H9 (cell line): ENCODE data around the gene PHLDA3. TPM values are rescaled to one million over a fixed set of nuclear protein-coding genes. Genes with fewer than 3 reads are reported as not detected.

ENCODE experiments used
- DNase-seq: peaks from one replicate; pipeline ENCODE4 v3.0.0-alpha.2; 2017
- H2AFZ ChIP-seq: one replicate; pipeline ENCODE4 v1.6.1; 2013; ENCODE audit warnings: mild to moderate bottlenecking, low read length, control low read depth, moderate library complexity
- H2AK5ac ChIP-seq: 2 replicates; pipeline ENCODE4 v1.6.1; 2013; ENCODE audit warnings: low read length, control low read depth, mixed read lengths; ENCODE audit not compliant: insufficient read length
- H2BK120ac ChIP-seq: one replicate; pipeline ENCODE4 v1.6.1; 2013; ENCODE audit warnings: low read depth, mild to moderate bottlenecking, low read length, control low read depth, inconsistent platforms; ENCODE audit not compliant: poor library complexity, severe bottlenecking
- H2BK12ac ChIP-seq: 2 replicates; pipeline ENCODE4 v1.6.1; 2013; ENCODE audit warnings: low read length, control low read depth, mixed read lengths, low read depth; ENCODE audit not compliant: insufficient read length
- H2BK15ac ChIP-seq: 2 replicates; pipeline ENCODE4 v1.6.1; 2013; ENCODE audit warnings: low read depth, low read length, control low read depth
- H2BK20ac ChIP-seq: one replicate; pipeline ENCODE4 v1.6.1; 2013; ENCODE audit warnings: low read depth, mild to moderate bottlenecking, low read length, control low read depth, inconsistent platforms; ENCODE audit not compliant: poor library complexity, severe bottlenecking
- H2BK5ac ChIP-seq: 2 replicates; pipeline ENCODE4 v1.6.1; 2013; ENCODE audit warnings: low read length, control low read depth, mixed read lengths; ENCODE audit not compliant: insufficient read length
- H3K14ac ChIP-seq: 2 replicates; pipeline ENCODE4 v1.6.1; 2013; ENCODE audit warnings: low read length, control low read depth; ENCODE audit not compliant: insufficient read depth
- H3K18ac ChIP-seq: 2 replicates; pipeline ENCODE4 v1.6.1; 2013; ENCODE audit warnings: low read depth, mild to moderate bottlenecking, mixed read lengths, low read length, control low read depth; ENCODE audit not compliant: insufficient read length
- H3K23ac ChIP-seq: 2 replicates; pipeline ENCODE4 v1.6.1; 2013; ENCODE audit warnings: low read length, control low read depth, mixed read lengths, low read depth; ENCODE audit not compliant: insufficient read length
- H3K23me2 ChIP-seq: 2 replicates; pipeline ENCODE4 v1.6.1; 2013; ENCODE audit warnings: low read depth, mild to moderate bottlenecking, mixed read lengths, low read length, control low read depth; ENCODE audit not compliant: insufficient read length, poor library complexity, severe bottlenecking
- H3K27ac ChIP-seq: 2 replicates; pipeline ENCODE4 v1.5.1; 2013; ENCODE audit warnings: low read length, control low read depth, mixed read lengths, low read depth; ENCODE audit not compliant: insufficient read length
- H3K27me3 ChIP-seq: 2 replicates; pipeline ENCODE4 v1.6.1; 2013; ENCODE audit warnings: low read length, control low read depth, inconsistent platforms; ENCODE audit not compliant: insufficient read depth
- H3K4ac ChIP-seq: 2 replicates; pipeline ENCODE4 v1.6.1; 2013; ENCODE audit warnings: low read depth, mild to moderate bottlenecking, control low read depth, inconsistent platforms, low read length, moderate library complexity
- H3K4me1 ChIP-seq: 2 replicates; pipeline ENCODE4 v1.6.1; 2013; ENCODE audit warnings: low read length, control low read depth, inconsistent platforms; ENCODE audit not compliant: insufficient read depth
- H3K4me2 ChIP-seq: 2 replicates; pipeline ENCODE4 v1.6.1; 2013; ENCODE audit warnings: low read length, control low read depth, mixed read lengths; ENCODE audit not compliant: insufficient read length, insufficient read depth
- H3K56ac ChIP-seq: 2 replicates; pipeline ENCODE4 v1.6.1; 2013; ENCODE audit warnings: low read depth, mild to moderate bottlenecking, mixed read lengths, low read length, control low read depth; ENCODE audit not compliant: insufficient read length
- H3K79me1 ChIP-seq: 2 replicates; pipeline ENCODE4 v1.6.1; 2013; ENCODE audit warnings: low read depth, mild to moderate bottlenecking, moderate library complexity, low read length, control low read depth, inconsistent platforms; ENCODE audit not compliant: insufficient read depth, poor library complexity, severe bottlenecking
- H3K79me2 ChIP-seq: 2 replicates; pipeline ENCODE4 v1.6.1; 2013; ENCODE audit warnings: low read length, control low read depth, inconsistent platforms; ENCODE audit not compliant: insufficient read depth
- H3K9ac ChIP-seq: 2 replicates; pipeline ENCODE4 v1.6.1; 2013; ENCODE audit warnings: low read length, control low read depth, mixed read lengths; ENCODE audit not compliant: insufficient read length; ENCODE audit errors: extremely low read depth
- H3K9me3 ChIP-seq: one replicate; pipeline ENCODE4 v1.6.1; 2013; ENCODE audit warnings: low read depth, low read length, inconsistent platforms; ENCODE audit not compliant: control insufficient read depth
- H3T11ph ChIP-seq: one replicate; pipeline ENCODE4 v1.6.1; 2013; ENCODE audit warnings: mild to moderate bottlenecking, low read length, control low read depth, inconsistent platforms
- H4K20me1 ChIP-seq: one replicate; pipeline ENCODE4 v1.6.1; 2013; ENCODE audit not compliant: control insufficient read depth, insufficient read length, insufficient read depth
- H4K5ac ChIP-seq: 2 replicates; pipeline ENCODE4 v1.6.1; 2013; ENCODE audit warnings: low read depth, mild to moderate bottlenecking, mixed read lengths, low read length, control low read depth; ENCODE audit not compliant: insufficient read length
- H4K8ac ChIP-seq: replicated peaks from 2 replicates; pipeline ENCODE4 v1.6.1; 2013; ENCODE audit warnings: low read length, control low read depth, mixed read lengths, low read depth; ENCODE audit not compliant: insufficient read length
- H4K91ac ChIP-seq: 2 replicates; pipeline ENCODE4 v1.6.1; 2013; ENCODE audit warnings: low read depth, mild to moderate bottlenecking, moderate library complexity, mixed read lengths, low read length, control low read depth; ENCODE audit not compliant: insufficient read length
- H3K27ac Mint-ChIP-seq, 3 experiments: 2 replicates in 2 of 3; 3 replicates in 1 of 3; pipeline ENCODE4 v1.8.0; 2020 to 2021; ENCODE audit warnings: mixed read lengths in 3 of 3, mild to moderate bottlenecking in 1 of 3, moderate library complexity in 1 of 3
- H3K27me3 Mint-ChIP-seq: 2 replicates; pipeline ENCODE4 v1.8.0; 2021; ENCODE audit warnings: low read depth, mild to moderate bottlenecking, moderate library complexity, mixed read lengths
- H3K36me3 Mint-ChIP-seq, 3 experiments: 2 replicates in 2 of 3; 3 replicates in 1 of 3; pipeline ENCODE4 v1.8.0; 2020 to 2021; ENCODE audit warnings: low read depth in 3 of 3, mixed read lengths in 3 of 3; ENCODE audit not compliant: insufficient read depth in 1 of 3
- H3K4me1 Mint-ChIP-seq, 2 experiments: 2 replicates each; pipeline ENCODE4 v1.8.0; 2020; ENCODE audit warnings: mixed read lengths in 2 of 2
- H3K4me3 Mint-ChIP-seq, 2 experiments: 2 replicates in 1 of 2; 3 replicates in 1 of 2; pipeline ENCODE4 v1.8.0; 2020 to 2021; ENCODE audit warnings: mild to moderate bottlenecking in 2 of 2, mixed read lengths in 2 of 2, moderate library complexity in 1 of 2
- H3K9me3 Mint-ChIP-seq, 2 experiments: 2 replicates in 1 of 2; 3 replicates in 1 of 2; pipeline ENCODE4 v1.8.0; 2020; ENCODE audit warnings: mild to moderate bottlenecking in 2 of 2, mixed read lengths in 2 of 2, moderate library complexity in 1 of 2
- CTCF ChIP-seq: fragments of 200-600 bp; sonication (generic); conservative IDR thresholded peaks from 3 replicates; pipeline ENCODE4 v1.8.0; 2021; ENCODE audit warnings: antibody characterized with exemption, mild to moderate bottlenecking
- WGBS: extraction: QIAGEN DNeasy Blood & Tissue Kit; methylation state at CpG from one replicate; pipeline ENCODE4 v1.1.7; 2013; ENCODE audit warnings: missing lambda C conversion rate, low lambda C conversion rate, mixed read lengths; ENCODE audit not compliant: insufficient read length; ENCODE audit errors: extremely low coverage; 5-methylcytosine and 5-hydroxymethylcytosine counted together
- total RNA-seq: library from RNA; stranded (reverse); gene quantifications from 2 replicates; pipeline ENCODE4 v1.2.1, GENCODE V29; 2021

The PHLDA3 gene
- total RNA-seq, 1 experiment from 2014 or later = 53.9 TPM

GRCh38 chr1:201487742-201488141, 18.8 kb upstream of the PHLDA3 start:
- no peak overlapping the region for H3K27ac Mint-ChIP-seq
- H3K9me3 Mint-ChIP-seq = no peaks in the 10 kb centered on the region
- H2BK20ac ChIP-seq = no peak overlapping the region
- H3K4ac ChIP-seq = no peak overlapping the region
- H3K79me1 ChIP-seq = no peaks in the 10 kb centered on the region
- no peaks in the 10 kb centered on the region for H3K9me3 ChIP-seq
- no peak overlapping the region for H2BK12ac ChIP-seq
- DNase-seq = no peak
- no peak overlapping the region for H3K18ac ChIP-seq
- no peaks in the 10 kb centered on the region for H3K23me2 ChIP-seq
- no peak overlapping the region for H4K5ac ChIP-seq
- no peak overlapping the region for H2BK120ac ChIP-seq
- H3K27me3 ChIP-seq = no peaks in the 10 kb centered on the region
- H3K27me3 Mint-ChIP-seq = no peaks in the 10 kb centered on the region; the same call in 1 of the 2 replicates
- H3T11ph ChIP-seq = no peak overlapping the region
- H4K20me1 ChIP-seq = no peaks in the 10 kb centered on the region
- H3K9ac ChIP-seq = no peak overlapping the region
- no peak overlapping the region for H3K56ac ChIP-seq
- no peak overlapping the region for H4K8ac ChIP-seq
- H3K23ac ChIP-seq = no peak overlapping the region
- H2BK5ac ChIP-seq = no peak overlapping the region
- H3K4me3 Mint-ChIP-seq = no peak overlapping the region
- H4K91ac ChIP-seq = no peak overlapping the region
- TF ChIP-seq CTCF = no peak
- H3K27ac ChIP-seq = no peak overlapping the region
- H3K4me1 ChIP-seq = no peaks in the 10 kb centered on the region
- no peak overlapping the region for H3K14ac ChIP-seq
- H3K4me2 ChIP-seq = no peak overlapping the region
- no CpG with 5 or more reads among the region's 2 CpGs for WGBS
- no peaks in the 10 kb centered on the region for H3K79me2 ChIP-seq
- H2AK5ac ChIP-seq = no peak overlapping the region
- H3K36me3 Mint-ChIP-seq = no peaks in the 10 kb centered on the region
- peaks cover 5 to 8% of the 10 kb centered on the region in 2 experiments; a peak in 3 of 4 replicates for H3K4me1 Mint-ChIP-seq
- no peak overlapping the region for H2AFZ ChIP-seq
- H2BK15ac ChIP-seq = no peak overlapping the region
